ENCODE results near the gene TMEM242. TPM values are rescaled to one million over a fixed set of nuclear protein-coding genes. Genes with fewer than 3 reads are reported as not detected.
A peak's percentile ranks its signal among the peaks of the same experiment; 100 is the strongest.

The TMEM242 gene
- total and polyA plus RNA-seq, 2 of the 8 experiments (the other 6 are each of a cell fraction or from before 2014, with no cell fraction given), result 2.4 to 9.0 TPM

DNA sequence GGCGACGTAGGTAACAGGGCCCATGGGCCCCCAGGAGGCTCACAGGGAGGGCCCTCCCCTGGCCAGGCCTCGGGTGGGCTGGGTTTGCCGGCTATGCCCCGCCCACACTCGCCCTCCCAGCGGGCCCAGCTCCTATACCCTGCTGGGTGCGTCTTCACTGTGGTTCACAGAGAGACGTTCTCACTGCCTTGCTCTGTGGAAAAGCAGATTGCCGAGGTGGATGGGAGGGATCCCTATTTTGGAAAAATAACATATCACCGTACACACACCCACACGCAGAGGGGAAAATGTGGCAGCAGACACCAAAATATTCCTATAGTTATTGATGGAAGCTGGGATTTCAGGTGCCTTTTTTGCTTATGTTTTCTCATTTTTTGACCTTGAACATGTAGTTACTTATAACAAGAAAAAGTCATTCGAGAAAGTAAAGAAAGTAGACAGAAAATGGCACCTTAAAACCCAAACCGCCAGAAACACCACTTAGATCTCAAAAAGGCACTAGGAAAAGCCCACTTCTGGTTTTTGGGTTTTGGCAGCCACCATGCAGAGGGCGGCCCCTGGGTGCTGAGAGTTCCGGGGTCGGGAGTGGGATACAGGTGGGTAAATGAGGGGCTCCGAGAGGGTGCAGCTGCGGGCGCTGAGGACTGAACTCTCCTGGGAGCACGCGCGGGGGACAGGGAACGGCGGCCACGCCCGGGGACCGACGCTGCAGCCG, 49.4 kb downstream of the TMEM242 start:
- TF ChIP-seq SUZ12 (IDR thresholded peaks at IDR 0.05; ENCODE audit: low read length) (0 out of 2 replicates have a peak, but pooled peaks have one; percentile 16), HDAC2 (IDR thresholded peaks at IDR 0.05; ENCODE audit: borderline replicate concordance in 1 of 2, low read depth in 2 of 2, low read length in 2 of 2) (no peak)
- peak overlapping the region; percentile 67 to 84 for H3K4me2 ChIP-seq (ENCODE audit: insufficient read depth in 1 of 2, low read depth in 2 of 2, low read length in 2 of 2)

More for the DNA sequence above, 49.4 kb downstream of the TMEM242 start:
- Histone ChIP-seq H4K20me1 (replicated peaks in 1 of 2; ENCODE audit: control insufficient read depth in 1 of 2, insufficient read depth in 2 of 2, low read length in 2 of 2) (peaks cover 0 to 5% of the 10 kb centered on the region in 2 experiments), H2BK20ac (ENCODE audit: low read length) (no peak overlapping the region), H4K5ac (ENCODE audit: insufficient read length, low read depth, low read length) (no peak overlapping the region), H2BK12ac (ENCODE audit: low read depth, low read length) (no peak overlapping the region), H3K9ac (replicated peaks in 1 of 4; ENCODE audit: extremely low read depth in 1 of 4, low read depth in 3 of 4, low read length in 3 of 4) (peak overlapping the region in 1 of 4 experiments; percentile 8; a peak in 1 of 7 replicates), H3K9me3 (ENCODE audit: insufficient read depth in 2 of 2, low read depth in 1 of 2, low read length in 1 of 2) (no peaks in the 10 kb centered on the region), H2BK5ac (ENCODE audit: low read depth, low read length) (no peak overlapping the region), H3K27ac (ENCODE audit: low read depth, low read length) (no peak overlapping the region), H3K4ac (replicated peaks; ENCODE audit: insufficient read length, low read depth, low read length) (no peak overlapping the region), H2AFZ (ENCODE audit: low read length) (no peak overlapping the region), H3K27me3 (replicated peaks in 1 of 4; ENCODE audit: control insufficient read depth in 3 of 4, extremely low read depth in 1 of 4, insufficient read depth in 3 of 4, low read length in 3 of 4) (peaks cover 0 to 15% (median 8%) of the 10 kb centered on the region in 4 experiments; a peak in 4 of 7 replicates), H4K91ac (replicated peaks; ENCODE audit: insufficient read length, low read length) (no peak overlapping the region), H3K79me2 (ENCODE audit: control insufficient read depth in 1 of 2, insufficient read depth in 2 of 2, low read length in 2 of 2) (no peaks in the 10 kb centered on the region), H3K14ac (ENCODE audit: insufficient read length) (no peak overlapping the region), H3K23me2 (ENCODE audit: low read depth, low read length) (peaks cover 11% of the 10 kb centered on the region; the same call in 1 of the 2 replicates), H3K4me3 (ENCODE audit: extremely low read depth in 1 of 4, insufficient read depth in 2 of 4, low read depth in 3 of 4, low read length in 4 of 4) (peak overlapping the region; percentile 34 to 64 (median 45)), H3K23ac (ENCODE audit: insufficient read length) (no peak overlapping the region), H4K8ac (ENCODE audit: extremely low read depth, insufficient read depth, low read length) (no peak overlapping the region; the same call in 1 of the 2 replicates), H3K18ac (ENCODE audit: extremely low read depth, low read length) (no peak overlapping the region), H3K79me1 (ENCODE audit: low read depth, low read length) (no peaks in the 10 kb centered on the region; the same call in 1 of the 2 replicates), H3K4me1 (replicated peaks in 1 of 4; ENCODE audit: control insufficient read depth in 3 of 4, insufficient read depth in 4 of 4, low read length in 3 of 4) (peaks cover 2 to 11% (median 5%) of the 10 kb centered on the region in 4 experiments), H3K36me3 (ENCODE audit: control insufficient read depth in 2 of 4, insufficient read depth in 4 of 4, low read length in 3 of 4) (no peaks in the 10 kb centered on the region), H2BK15ac (ENCODE audit: low read length) (no peak overlapping the region), H2BK120ac (replicated peaks; ENCODE audit: low read depth, low read length) (no peak overlapping the region), H3K56ac (replicated peaks; ENCODE audit: insufficient read length, low read depth, low read length) (no peak overlapping the region), H2AK5ac (ENCODE audit: low read depth, low read length) (no peak overlapping the region)
- ChIA-PET POLR2A (ENCODE audit: partially characterized antibody) (interaction anchor here (1.2 kb wide), 1 partner anchor 37 kb away, joined by 4 read pairs; no protein-coding TSS in a partner anchor), CTCF (ENCODE audit: partially characterized antibody) (interaction anchor here (1.1 to 3.1 kb wide), 9 partner anchors 10 to 108 kb away, joined by 3 to 17 read pairs (median 6); no protein-coding TSS in a partner anchor)
- FAIRE-seq (no peak), DNase-seq (ENCODE audit: low read depth in 1 of 2, low spot score in 2 of 2) (no peak)
- 19% methylated on average over 30 of the region's 30 CpGs; no CpG with 5 or more reads in 1 of the 2 experiments for WGBS, 2 experiments (ENCODE audit: extremely low coverage in 1 of 2, insufficient coverage in 1 of 2, insufficient read length in 1 of 2, insufficient replicate concordance in 2 of 2, low coverage in 1 of 2, low lambda C conversion rate in 2 of 2, missing lambda C conversion rate in 1 of 2)

All from H1 (cell line).